ENCODE results near the gene PIGR. TPM values are rescaled to one million over a fixed set of nuclear protein-coding genes. Genes with fewer than 3 reads are reported as not detected.
A peak's percentile ranks its signal among the peaks of the same experiment; 100 is the strongest.

Gene PIGR
- total RNA-seq, 2 experiments from 2014 or later, result 0.06 to 0.07 TPM

DNA sequence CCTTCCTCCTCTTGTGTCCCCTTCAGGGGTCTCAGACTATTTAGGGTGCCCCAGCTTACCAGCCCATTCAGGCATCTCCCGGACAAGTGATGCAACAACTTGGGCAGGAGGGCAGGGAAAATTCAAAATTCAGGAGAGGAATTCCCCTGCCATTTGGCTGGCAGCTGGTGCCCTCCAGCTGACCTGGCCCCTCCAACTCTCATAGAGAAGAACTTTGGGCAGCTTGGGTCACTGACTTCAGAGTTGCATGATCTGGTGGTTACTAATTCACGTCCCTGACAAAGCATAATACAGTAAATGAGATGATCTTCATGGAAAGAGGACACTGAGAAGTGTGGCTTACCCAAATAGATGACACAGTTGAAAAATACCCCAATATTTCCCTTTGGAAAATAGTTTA, 24.2 kb upstream of the PIGR start, which contains the start of gene FCAMR:
Gene FCAMR (minus strand): TSS at position 15 of the 400 bp plus-strand sequence. CDS start 335 bp downstream, outside the sequence.
- H3K27ac Mint-ChIP-seq, result no peak within 1 kb of the TSS
- H3K4me1 Mint-ChIP-seq, result peaks cover 21% of the 10 kb centered on the region
- peaks cover 39% of the 10 kb centered on the region for H3K27me3 Mint-ChIP-seq
- ATAC-seq (no peak), DNase-seq (no peak)
- H3K4me3 Mint-ChIP-seq, result no peak within 1 kb of the TSS
- H3K36me3 Mint-ChIP-seq, result no peaks in the 10 kb centered on the region
- CTCF ChIA-PET, result interaction anchor here (1.0 to 7.4 kb wide), 6 partner anchors 7 to 236 kb away, joined by 3 to 47 read pairs (median 4); no protein-coding TSS in a partner anchor
- H3K9me3 Mint-ChIP-seq (ENCODE audit: low read depth), result no peaks in the 10 kb centered on the region

- Mint-ChIP-seq H3K9me3 (ENCODE audit: low read depth) (no peaks in the 10 kb centered on the region), H3K27me3 (peaks cover 39% of the 10 kb centered on the region), H3K36me3 (no peaks in the 10 kb centered on the region), H3K4me1 (peaks cover 21% of the 10 kb centered on the region), H3K27ac (no peak overlapping the region), H3K4me3 (no peak overlapping the region)
- DNase-seq, result no peak
- CTCF ChIA-PET, result interaction anchor here (1.3 to 7.4 kb wide), 4 partner anchors 11 to 36 kb away, joined by 3 to 47 read pairs (median 6); no protein-coding TSS in a partner anchor
- no peak for ATAC-seq
Measured at GRCh38 chr1:206969090-206969489, 22.8 kb upstream of the PIGR start.

GRCh38 chr1:206967096-206967849, 21.0 kb upstream of the PIGR start:
- DNase-seq (no peak), ATAC-seq (peak; percentile 39)
- no peaks in the 10 kb centered on the region for H3K9me3 Mint-ChIP-seq (ENCODE audit: low read depth)
- H3K4me1 Mint-ChIP-seq, result peaks cover 35% of the 10 kb centered on the region
- peak overlapping the region; percentile 50 for H3K27ac Mint-ChIP-seq
- CTCF ChIA-PET, result interaction anchor here (0.7 to 7.4 kb wide), 10 partner anchors 11 to 241 kb away, joined by 3 to 47 read pairs (median 4); no protein-coding TSS in a partner anchor
- peak overlapping the region; percentile 40 for H3K4me3 Mint-ChIP-seq
- H3K36me3 Mint-ChIP-seq, result no peaks in the 10 kb centered on the region
- peaks cover 30% of the 10 kb centered on the region for H3K27me3 Mint-ChIP-seq

- peaks cover 43% of the 10 kb centered on the region for H3K4me1 Mint-ChIP-seq
- DNase-seq, result no peak
Measured at GRCh38 chr1:206965781-206966180, 19.5 kb upstream of the PIGR start.

DNA sequence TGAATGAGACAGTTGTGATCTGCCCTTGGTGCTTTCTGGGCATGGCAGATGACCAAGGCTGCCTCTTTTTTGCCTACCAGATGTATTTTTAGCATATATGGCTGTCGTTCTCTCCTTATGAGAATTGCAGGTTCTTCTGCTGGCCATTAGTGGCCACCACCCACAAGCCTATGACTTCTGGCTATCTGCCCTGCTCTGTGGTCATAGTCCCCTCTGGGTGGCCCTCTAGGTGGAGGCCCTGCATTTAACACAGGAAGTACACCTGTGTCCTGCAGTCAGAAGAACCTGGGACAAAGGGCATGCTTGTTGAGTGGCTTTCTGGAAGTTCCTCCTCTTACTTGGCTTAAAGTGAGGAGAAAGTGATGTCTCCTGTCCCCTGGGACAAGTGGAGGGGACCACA, 17.5 kb upstream of the PIGR start:
- H3K4me1 Mint-ChIP-seq, result peaks cover 43% of the 10 kb centered on the region

More at GRCh38 chr1:206965781-206966180, 19.5 kb upstream of the PIGR start:
- no peak overlapping the region for H3K4me3 Mint-ChIP-seq
- no peak for ATAC-seq
- H3K9me3 Mint-ChIP-seq (ENCODE audit: low read depth), result no peaks in the 10 kb centered on the region
- CTCF ChIA-PET, result interaction anchor here (1.0 to 1.5 kb wide), 2 partner anchors 18 to 32 kb away, joined by 3 to 4 read pairs; no protein-coding TSS in a partner anchor
- peaks cover 20% of the 10 kb centered on the region for H3K27me3 Mint-ChIP-seq
- H3K27ac Mint-ChIP-seq, result no peak overlapping the region
- no peaks in the 10 kb centered on the region for H3K36me3 Mint-ChIP-seq

GRCh38 chr1:206963119-206963712, 16.9 kb upstream of the PIGR start:
- peaks cover 2% of the 10 kb centered on the region for H3K27me3 Mint-ChIP-seq
- ATAC-seq, result no peak

More for the DNA sequence above, 17.5 kb upstream of the PIGR start:
- Mint-ChIP-seq H3K36me3 (no peaks in the 10 kb centered on the region), H3K9me3 (ENCODE audit: low read depth) (no peaks in the 10 kb centered on the region), H3K27me3 (peaks cover 1% of the 10 kb centered on the region), H3K27ac (no peak overlapping the region), H3K4me3 (no peak overlapping the region)
- CTCF ChIA-PET, result interaction anchor here (1.1 to 1.8 kb wide), 3 partner anchors 19 to 51 kb away, joined by 4 to 5 read pairs (median 5); no protein-coding TSS in a partner anchor
- ATAC-seq (no peak), DNase-seq (no peak)

GRCh38 chr1:206962272-206962671, 16.0 kb upstream of the PIGR start:
- H3K4me1 Mint-ChIP-seq, result peaks cover 30% of the 10 kb centered on the region
- H3K27me3 Mint-ChIP-seq, result peaks cover 6% of the 10 kb centered on the region
- H3K36me3 Mint-ChIP-seq, result no peaks in the 10 kb centered on the region
- H3K4me3 Mint-ChIP-seq, result no peak overlapping the region
- peak overlapping the region; percentile 68 for H3K27ac Mint-ChIP-seq
- no peaks in the 10 kb centered on the region for H3K9me3 Mint-ChIP-seq (ENCODE audit: low read depth)
- ATAC-seq (peak; percentile 66), DNase-seq (peak; percentile 46)
- CTCF ChIA-PET, result interaction anchor here (0.7 to 1.8 kb wide), 4 partner anchors 16 to 50 kb away, joined by 3 to 8 read pairs (median 6); no protein-coding TSS in a partner anchor

More at GRCh38 chr1:206963119-206963712, 16.9 kb upstream of the PIGR start:
- no peak for DNase-seq
- CTCF ChIA-PET, result interaction anchor here (0.6 to 1.8 kb wide), 5 partner anchors 8 to 50 kb away, joined by 3 to 8 read pairs (median 5); no protein-coding TSS in a partner anchor
- H3K27ac Mint-ChIP-seq, result no peak overlapping the region
- peaks cover 40% of the 10 kb centered on the region for H3K4me1 Mint-ChIP-seq
- no peak overlapping the region for H3K4me3 Mint-ChIP-seq
- H3K36me3 Mint-ChIP-seq, result no peaks in the 10 kb centered on the region
- no peaks in the 10 kb centered on the region for H3K9me3 Mint-ChIP-seq (ENCODE audit: low read depth)

DNA sequence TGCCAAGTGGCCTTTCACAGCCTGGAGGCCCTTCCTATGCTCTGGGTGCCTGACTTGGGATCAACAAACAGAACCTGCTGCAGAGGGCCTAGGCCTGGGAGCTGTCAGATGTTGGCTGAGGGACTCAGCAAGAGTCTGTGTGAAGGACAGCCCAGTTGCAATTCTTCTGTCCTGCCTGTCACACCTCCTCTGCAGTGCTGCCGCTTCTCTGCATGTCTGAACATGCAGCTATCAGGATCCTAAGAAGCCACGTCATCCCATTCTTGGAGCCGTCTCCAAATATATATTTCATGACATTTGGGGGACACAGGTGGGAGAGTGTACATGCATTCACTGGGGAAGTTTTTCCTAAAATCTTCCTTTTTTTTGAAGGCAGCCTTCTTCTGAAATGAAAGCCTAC, 15.4 kb upstream of the PIGR start:
- Mint-ChIP-seq H3K36me3 (no peaks in the 10 kb centered on the region), H3K4me3 (no peak overlapping the region), H3K27ac (no peak overlapping the region), H3K4me1 (peaks cover 24% of the 10 kb centered on the region), H3K27me3 (peaks cover 7% of the 10 kb centered on the region), H3K9me3 (ENCODE audit: low read depth) (no peaks in the 10 kb centered on the region)
- DNase-seq (no peak), ATAC-seq (no peak)
- CTCF ChIA-PET, result interaction anchor here (1.0 to 1.7 kb wide), 4 partner anchors 21 to 341 kb away, joined by 3 to 8 read pairs (median 4); no protein-coding TSS in a partner anchor

DNA sequence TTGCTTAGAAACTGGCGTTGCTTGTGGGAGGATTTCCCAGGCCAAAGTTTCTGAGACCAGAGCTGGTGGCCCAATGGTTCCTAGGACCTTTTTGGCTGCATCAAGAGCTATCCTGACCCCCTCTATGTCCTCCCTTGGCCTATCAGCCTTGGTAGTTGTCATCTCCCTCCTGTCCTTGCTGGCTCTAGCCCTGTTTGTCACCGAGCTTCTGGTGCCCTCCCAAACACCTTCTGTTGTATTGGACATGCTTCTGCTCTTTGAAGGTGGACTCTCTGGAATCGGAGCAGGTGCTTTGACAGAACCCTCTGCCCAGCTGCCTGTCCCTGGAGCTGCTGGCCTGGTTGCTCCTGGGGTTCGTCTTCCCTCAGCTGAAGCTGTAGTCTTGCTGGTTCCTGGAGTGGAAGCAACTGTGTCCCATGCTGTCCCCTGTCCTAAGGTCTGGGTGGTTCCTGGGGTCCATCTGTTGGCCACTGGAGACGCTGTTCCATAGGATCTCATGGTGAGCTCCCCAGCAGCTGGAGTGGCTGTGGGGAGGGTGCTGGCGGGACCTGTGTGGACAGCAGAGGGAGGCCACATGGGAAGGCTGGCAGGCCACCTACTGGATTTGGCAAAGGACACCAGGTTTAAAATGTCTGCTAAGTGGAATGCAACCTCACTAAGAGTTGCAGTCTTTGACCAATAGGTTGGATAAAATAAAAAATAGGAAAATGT, 14.6 kb upstream of the PIGR start:
- Mint-ChIP-seq H3K4me3 (no peak overlapping the region), H3K4me1 (peaks cover 23% of the 10 kb centered on the region), H3K36me3 (no peaks in the 10 kb centered on the region), H3K27ac (no peak overlapping the region), H3K27me3 (peaks cover 7% of the 10 kb centered on the region), H3K9me3 (ENCODE audit: low read depth) (no peaks in the 10 kb centered on the region)
- DNase-seq, result no peak
- ATAC-seq, result no peak
- CTCF ChIA-PET, result interaction anchor here (0.9 to 2.3 kb wide), 7 partner anchors 9 to 341 kb away, joined by 3 to 9 read pairs (median 3); no protein-coding TSS in a partner anchor

DNA sequence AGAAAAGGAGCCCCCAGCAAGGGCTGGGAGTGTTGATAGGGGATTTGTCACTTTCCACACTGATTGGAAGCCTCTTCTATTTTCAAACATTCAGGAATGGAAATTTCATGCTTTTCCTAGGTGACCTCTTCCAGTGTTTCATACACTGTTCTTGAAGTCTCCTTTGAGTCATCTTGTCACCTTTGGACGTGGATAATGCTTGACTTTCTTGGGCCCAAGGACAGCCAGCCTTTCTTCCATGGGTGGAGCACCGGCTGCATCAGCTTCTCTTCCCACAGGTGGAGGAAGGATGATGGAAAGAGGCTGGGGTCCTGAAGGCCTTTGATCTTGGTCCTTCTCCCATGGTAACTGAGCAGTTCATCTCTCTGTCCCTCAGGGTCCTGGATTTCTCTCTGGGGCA, 11.9 kb upstream of the PIGR start:
- Mint-ChIP-seq H3K4me3 (no peak overlapping the region), H3K27ac (no peak overlapping the region), H3K27me3 (peaks cover 7% of the 10 kb centered on the region), H3K4me1 (peaks cover 28% of the 10 kb centered on the region), H3K36me3 (no peaks in the 10 kb centered on the region), H3K9me3 (ENCODE audit: low read depth) (no peaks in the 10 kb centered on the region)
- DNase-seq (no peak), ATAC-seq (no peak)
- CTCF ChIA-PET, result interaction anchor here (1.2 kb wide), 1 partner anchor 25 kb away, joined by 3 read pairs; no protein-coding TSS in a partner anchor

DNA sequence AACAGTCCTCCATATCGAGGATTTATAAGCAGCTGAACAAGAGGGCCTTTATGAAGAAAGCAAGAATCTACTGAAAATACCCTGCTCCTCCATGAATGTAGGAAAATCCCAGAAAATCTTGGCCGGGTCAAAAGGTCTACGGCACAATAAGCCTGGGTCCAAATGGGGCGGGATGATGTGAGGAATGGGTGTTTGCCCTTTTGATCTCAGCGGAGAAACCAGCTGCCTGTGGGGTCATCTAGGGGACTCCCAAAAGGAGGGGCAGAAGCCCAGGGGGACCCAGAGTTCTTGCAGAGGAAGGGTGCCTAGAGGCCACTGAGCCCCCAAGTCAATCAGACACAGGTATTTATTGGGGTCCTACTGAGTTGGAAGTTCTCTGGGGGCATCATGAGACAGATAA, 11.4 kb upstream of the PIGR start:
- H3K27me3 Mint-ChIP-seq, result peaks cover 7% of the 10 kb centered on the region
- CTCF ChIA-PET, result interaction anchor here (1.2 kb wide), 1 partner anchor 24 kb away, joined by 3 read pairs; no protein-coding TSS in a partner anchor
- no peak overlapping the region for H3K4me3 Mint-ChIP-seq
- DNase-seq, result no peak
- peaks cover 23% of the 10 kb centered on the region for H3K4me1 Mint-ChIP-seq
- ATAC-seq, result no peak
- H3K27ac Mint-ChIP-seq, result no peak overlapping the region
- no peaks in the 10 kb centered on the region for H3K9me3 Mint-ChIP-seq (ENCODE audit: low read depth)
- no peaks in the 10 kb centered on the region for H3K36me3 Mint-ChIP-seq

- Mint-ChIP-seq H3K4me1 (peaks cover 12% of the 10 kb centered on the region), H3K9me3 (ENCODE audit: low read depth) (no peaks in the 10 kb centered on the region), H3K36me3 (no peaks in the 10 kb centered on the region), H3K27me3 (peaks cover 7% of the 10 kb centered on the region), H3K27ac (no peak overlapping the region), H3K4me3 (no peak overlapping the region)
- no peak for DNase-seq
- ATAC-seq, result no peak
- CTCF ChIA-PET, result interaction anchor here (1.6 to 1.9 kb wide), 2 partner anchors 20 to 44 kb away, joined by 5 to 11 read pairs; no protein-coding TSS in a partner anchor
Measured at GRCh38 chr1:206955476-206956451, 9.5 kb upstream of the PIGR start.

Data from activated CD8-positive, alpha-beta memory T cell treated with anti-CD3 and anti-CD28 coated beads, Interleukin-2, amount 10 ng/mL, durations not matched to agents 7 days and 5 days (primary cell).